H1 (cell line): ENCODE measurements around the gene ADAM12. TPM values are rescaled to one million over a fixed set of nuclear protein-coding genes. Genes with fewer than 3 reads are reported as not detected.

Source experiments
- CTCF ChIA-PET: fragments of 300-600 bp; sonication (Branson Sonifier 250); formaldehyde crosslinking; loops from one replicate; lab custom pipeline; 2021; ENCODE audit not compliant: partially characterized antibody; lab: Charles Lee
- POLR2A ChIA-PET: fragments of 300-600 bp; sonication (Branson Sonifier 250); formaldehyde crosslinking; loops from one replicate; lab custom pipeline; 2021; ENCODE audit warnings: inconsistent platforms; ENCODE audit not compliant: partially characterized antibody; lab: Charles Lee
- DNase-seq, 2 experiments: peaks; one replicate each; pipeline versions ENCODE4 v3.0.0 to v3.0.0-alpha.2; 2010 to 2022; ENCODE audit warnings: low spot score in 2 of 2, low read depth in 1 of 2, mixed read lengths in 1 of 2
- FAIRE-seq: peaks from 2 replicates; lab custom pipeline; 2011; peaks lifted over from hg19 to GRCh38; lab: Jason Lieb, UNC
- H2AFZ ChIP-seq: 2 replicates; pipeline ENCODE4 v1.8.1; 2012; ENCODE audit warnings: low read length, inconsistent platforms
- H2AK5ac ChIP-seq: 2 replicates; pipeline ENCODE4 v1.6.1; 2013; ENCODE audit warnings: low read depth, low read length
- H2BK120ac ChIP-seq: replicated peaks from 2 replicates; pipeline ENCODE3; 2013; ENCODE audit warnings: low read depth, low read length, inconsistent platforms
- H2BK12ac ChIP-seq: 2 replicates; pipeline ENCODE4 v1.6.1; 2013; ENCODE audit warnings: low read depth, low read length
- H2BK15ac ChIP-seq: 2 replicates; pipeline ENCODE4 v1.6.1; 2013; ENCODE audit warnings: low read length
- H2BK20ac ChIP-seq: 2 replicates; pipeline ENCODE4 v1.6.1; 2013; ENCODE audit warnings: low read length
- H2BK5ac ChIP-seq: 2 replicates; pipeline ENCODE4 v1.6.1; 2013; ENCODE audit warnings: low read depth, low read length
- H3K14ac ChIP-seq: 2 replicates; pipeline ENCODE4 v1.6.1; 2013; ENCODE audit warnings: inconsistent platforms; ENCODE audit not compliant: insufficient read length
- H3K18ac ChIP-seq: 2 replicates; pipeline ENCODE4 v1.6.1; 2013; ENCODE audit warnings: low read length; ENCODE audit errors: extremely low read depth
- H3K23ac ChIP-seq: 2 replicates; pipeline ENCODE4 v1.6.1; 2013; ENCODE audit warnings: inconsistent platforms; ENCODE audit not compliant: insufficient read length
- H3K23me2 ChIP-seq: 2 replicates; pipeline ENCODE4 v1.6.1; 2013; ENCODE audit warnings: low read depth, low read length
- H3K27ac ChIP-seq: 2 replicates; pipeline ENCODE4 v1.6.1; 2011; ENCODE audit warnings: low read depth, low read length, inconsistent platforms
- H3K27me3 ChIP-seq, 4 experiments: replicated peaks in 1 of 4; 1 replicate in 1 of 4; 2 replicates in 3 of 4; pipeline versions ENCODE4 v1.6.1 to v1.8.1; 2011 to 2013; ENCODE audit warnings: low read length in 3 of 4, mild to moderate bottlenecking in 3 of 4, inconsistent platforms in 2 of 4, mixed read lengths in 2 of 4, moderate library complexity in 1 of 4; ENCODE audit not compliant: control insufficient read depth in 3 of 4, insufficient read depth in 3 of 4; ENCODE audit errors: extremely low read depth in 1 of 4
- H3K36me3 ChIP-seq, 4 experiments: 2 replicates each; pipeline versions ENCODE4 v1.6.1 to v1.8.1; 2011 to 2013; ENCODE audit warnings: mild to moderate bottlenecking in 4 of 4, low read length in 3 of 4, moderate library complexity in 2 of 4, control low read depth in 1 of 4, inconsistent platforms in 1 of 4; ENCODE audit not compliant: insufficient read depth in 4 of 4, control insufficient read depth in 2 of 4
- H3K4ac ChIP-seq: replicated peaks from 2 replicates; pipeline ENCODE3; 2013; ENCODE audit warnings: low read length, low read depth, mixed read lengths, inconsistent platforms; ENCODE audit not compliant: insufficient read length
- H3K4me1 ChIP-seq, 4 experiments: replicated peaks in 1 of 4; 1 replicate in 1 of 4; 2 replicates in 3 of 4; pipeline versions ENCODE4 v1.6.1 to v1.8.1; 2011 to 2013; ENCODE audit warnings: low read length in 3 of 4, inconsistent platforms in 2 of 4, mixed read lengths in 1 of 4; ENCODE audit not compliant: insufficient read depth in 4 of 4, control insufficient read depth in 3 of 4
- H3K4me2 ChIP-seq, 2 experiments: 2 replicates each; pipeline versions ENCODE4 v1.6.1 to v1.8.1; 2011 to 2013; ENCODE audit warnings: low read depth in 2 of 2, low read length in 2 of 2, control low read depth in 1 of 2, inconsistent platforms in 1 of 2, mild to moderate bottlenecking in 1 of 2; ENCODE audit not compliant: insufficient read depth in 1 of 2
- H3K4me3 ChIP-seq, 4 experiments: fragments of 200-600, 300-600 bp in 1 of 4; sonication (generic), shearing (Covaris generic), sonication (Bioruptor Twin) in 1 of 4; 2 replicates each; pipeline versions ENCODE4 v1.5.1 to v1.8.1; 2011 to 2016; ENCODE audit warnings: low read length in 4 of 4, low read depth in 3 of 4, control low read depth in 2 of 4, inconsistent platforms in 2 of 4, mild to moderate bottlenecking in 2 of 4, mixed read lengths in 1 of 4, moderate library complexity in 1 of 4; ENCODE audit not compliant: insufficient read depth in 2 of 4; ENCODE audit errors: extremely low read depth in 1 of 4
- H3K56ac ChIP-seq: replicated peaks from 2 replicates; pipeline ENCODE3; 2013; ENCODE audit warnings: low read depth, mild to moderate bottlenecking, mixed read lengths, low read length, inconsistent platforms; ENCODE audit not compliant: insufficient read length
- H3K79me1 ChIP-seq: 2 replicates; pipeline ENCODE4 v1.6.1; 2013; ENCODE audit warnings: low read depth, low read length, control low read depth
- H3K79me2 ChIP-seq, 2 experiments: 2 replicates each; pipeline versions ENCODE4 v1.6.1 to v1.8.1; 2012 to 2013; ENCODE audit warnings: low read length in 2 of 2, mild to moderate bottlenecking in 2 of 2, inconsistent platforms in 1 of 2; ENCODE audit not compliant: insufficient read depth in 2 of 2, control insufficient read depth in 1 of 2
- H3K9ac ChIP-seq, 4 experiments: replicated peaks in 1 of 4; 1 replicate in 1 of 4; 2 replicates in 3 of 4; pipeline versions ENCODE4 v1.6.1 to v1.8.1; 2011 to 2013; ENCODE audit warnings: low read depth in 3 of 4, low read length in 3 of 4, control low read depth in 2 of 4, mild to moderate bottlenecking in 2 of 4, moderate library complexity in 2 of 4, inconsistent platforms in 1 of 4; ENCODE audit errors: extremely low read depth in 1 of 4
- H3K9me3 ChIP-seq, 2 experiments: 2 replicates each; pipeline versions ENCODE4 v1.6.1 to v1.8.1; 2012 to 2013; ENCODE audit warnings: mild to moderate bottlenecking in 2 of 2, moderate library complexity in 2 of 2, control low read depth in 1 of 2, inconsistent platforms in 1 of 2, low read depth in 1 of 2, low read length in 1 of 2, mixed read lengths in 1 of 2; ENCODE audit not compliant: insufficient read depth in 2 of 2
- H4K20me1 ChIP-seq, 2 experiments: replicated peaks in 1 of 2; 2 replicates each; pipeline versions ENCODE3 to v1.8.1; 2011 to 2013; ENCODE audit warnings: inconsistent platforms in 2 of 2, low read length in 2 of 2, mild to moderate bottlenecking in 1 of 2; ENCODE audit not compliant: insufficient read depth in 2 of 2, control insufficient read depth in 1 of 2
- H4K5ac ChIP-seq: 2 replicates; pipeline ENCODE4 v1.6.1; 2013; ENCODE audit warnings: low read length, low read depth, mixed read lengths, inconsistent platforms; ENCODE audit not compliant: insufficient read length
- H4K8ac ChIP-seq: 2 replicates; pipeline ENCODE4 v1.8.0; 2013; ENCODE audit warnings: mild to moderate bottlenecking, moderate library complexity, low read length, inconsistent platforms; ENCODE audit not compliant: insufficient read depth; ENCODE audit errors: extremely low read depth
- H4K91ac ChIP-seq: replicated peaks from 2 replicates; pipeline ENCODE3; 2013; ENCODE audit warnings: low read length, mixed read lengths, inconsistent platforms; ENCODE audit not compliant: insufficient read length
- EGR1 ChIP-seq: IDR thresholded peaks from 2 replicates; pipeline ENCODE4 v1.6.1; 2011; ENCODE audit warnings: low read depth, low read length, borderline replicate concordance
- KDM4A ChIP-seq: IDR thresholded peaks from one replicate; pipeline ENCODE4 v1.7.1; 2012; ENCODE audit warnings: low read depth, mild to moderate bottlenecking, moderate library complexity, low read length, inconsistent platforms; ENCODE audit not compliant: severe bottlenecking
- RXRA ChIP-seq: IDR thresholded peaks from 2 replicates; pipeline ENCODE4 v1.6.1; 2011; ENCODE audit warnings: low read depth, mild to moderate bottlenecking, low read length, moderate library complexity; ENCODE audit not compliant: insufficient read depth
- SIN3A ChIP-seq, 2 experiments: IDR thresholded peaks in 1 of 2; conservative IDR thresholded peaks in 1 of 2; 2 replicates each; pipeline ENCODE4 v1.6.1; 2011 to 2012; ENCODE audit warnings: low read length in 2 of 2, improper control_type of control experiment in 1 of 2, low read depth in 1 of 2, mild to moderate bottlenecking in 1 of 2
- SP2 ChIP-seq: IDR thresholded peaks from 2 replicates; pipeline ENCODE4 v1.6.1; 2012; ENCODE audit warnings: mild to moderate bottlenecking, low read length, inconsistent platforms
- TAF1 ChIP-seq: IDR thresholded peaks from 2 replicates; pipeline ENCODE4 v1.6.1; 2011; ENCODE audit warnings: mild to moderate bottlenecking, low read depth, low read length
- YY1 ChIP-seq: IDR thresholded peaks from 2 replicates; pipeline ENCODE4 v1.6.1; 2011; ENCODE audit warnings: low read depth, mild to moderate bottlenecking, low read length
- WGBS, 2 experiments: shearing (Covaris generic) in 1 of 2; methylation state at CpG; one replicate each; pipeline versions ENCODE4 v1.1.6 to v1.1.7; 2013 to 2015; ENCODE audit warnings: low lambda C conversion rate in 2 of 2, mixed read lengths in 2 of 2, inconsistent platforms in 1 of 2, low coverage in 1 of 2, missing lambda C conversion rate in 1 of 2; ENCODE audit not compliant: insufficient replicate concordance in 2 of 2, insufficient coverage in 1 of 2, insufficient read length in 1 of 2; ENCODE audit errors: extremely low coverage in 1 of 2, missing lambda C conversion rate in 1 of 2; 5-methylcytosine and 5-hydroxymethylcytosine counted together
- polyA plus RNA-seq, 7 experiments: library from polyadenylated mRNA; depleted of rRNA in 3 of 7; stranded (reverse) in 5 of 7; unstranded in 2 of 7; fragments of >200 nt in 5 of 7; fragments of 200-250 nt in 2 of 7; gene quantifications; 1 replicate in 5 of 7; 2 replicates in 1 of 7; 4 replicates in 1 of 7; pipeline versions ENCODE4 v1.2.1 to v1.2.3, GENCODE V29; 2011 to 2013; ENCODE audit warnings: missing spikeins in 2 of 7, mixed read lengths in 2 of 7
- total RNA-seq: library from RNA; stranded (reverse); fragmentation: NEBNext Ultra II Directional; extraction: Animal tissue kit (Norgen Biotek cat#: 25700); gene quantifications from 2 replicates; pipeline ENCODE4 v1.2.1, GENCODE V29; 2021
- TF ChIP-seq, protein P1 (sequence below): IDR thresholded peaks from 2 replicates; pipeline ENCODE4 v1.6.1; 2011; ENCODE audit warnings: low read length, improper control_type of control experiment

Gene ADAM12
- total and polyA plus RNA-seq, 2 of the 8 experiments (the other 6 are each of a cell fraction or from before 2014, with no cell fraction given) = 0.07 to 0.17 TPM

DNA sequence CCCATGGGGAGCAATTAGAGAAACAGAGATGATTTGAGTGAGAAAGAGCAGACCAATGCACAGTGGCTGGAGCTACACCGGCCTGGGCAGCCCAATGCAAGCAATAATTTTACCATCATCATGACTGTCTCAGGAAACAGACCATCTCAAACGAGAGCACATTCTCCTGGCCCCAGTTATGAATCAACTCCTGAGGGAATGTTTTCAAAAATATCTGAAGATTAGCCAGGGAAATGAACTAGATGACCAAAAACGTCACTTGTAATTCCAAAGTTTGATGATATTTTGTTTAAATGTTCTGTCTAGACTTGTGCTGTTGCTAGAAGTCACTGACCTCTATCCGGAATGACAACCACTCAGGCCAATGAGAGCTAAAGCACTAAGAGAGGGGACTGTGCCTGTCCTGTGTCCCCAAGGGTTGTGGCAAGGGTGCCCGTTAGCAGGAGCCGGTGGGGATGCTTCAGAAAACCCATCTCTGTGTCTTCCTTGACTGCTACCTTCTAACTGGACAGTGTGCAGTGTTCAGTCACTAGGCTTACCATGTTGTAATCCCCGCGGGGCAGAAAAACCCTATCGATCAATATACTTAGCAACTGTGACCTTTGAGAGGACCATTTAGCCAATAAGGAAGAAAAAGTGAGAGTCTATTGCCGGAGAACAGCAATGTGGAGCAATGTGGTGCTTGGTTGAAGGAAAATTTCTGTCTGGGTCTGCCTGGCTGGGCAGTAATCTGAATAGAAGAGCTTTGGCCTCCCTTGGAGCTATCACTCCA is 202.4 kb downstream of the ADAM12 start:
- FAIRE-seq = no peak
- H3K56ac ChIP-seq = no peak overlapping the region
- no peak overlapping the region for H2BK15ac ChIP-seq
- no peak overlapping the region; a peak in 1 of 7 replicates for H3K9ac ChIP-seq
- no peaks in the 10 kb centered on the region for H4K20me1 ChIP-seq
- TF ChIP-seq TAF1 (no peak), SP2 (no peak), RXRA (no peak), KDM4A (no peak), YY1 (no peak), SIN3A (conservative IDR thresholded peaks at IDR 0.05 in 1 of 2, IDR thresholded peaks at IDR 0.05 in 1 of 2; ENCODE audit: low read depth in 1 of 2, low read length in 2 of 2) (no peak), EGR1 (no peak)
- TF ChIP-seq, protein P1, sequence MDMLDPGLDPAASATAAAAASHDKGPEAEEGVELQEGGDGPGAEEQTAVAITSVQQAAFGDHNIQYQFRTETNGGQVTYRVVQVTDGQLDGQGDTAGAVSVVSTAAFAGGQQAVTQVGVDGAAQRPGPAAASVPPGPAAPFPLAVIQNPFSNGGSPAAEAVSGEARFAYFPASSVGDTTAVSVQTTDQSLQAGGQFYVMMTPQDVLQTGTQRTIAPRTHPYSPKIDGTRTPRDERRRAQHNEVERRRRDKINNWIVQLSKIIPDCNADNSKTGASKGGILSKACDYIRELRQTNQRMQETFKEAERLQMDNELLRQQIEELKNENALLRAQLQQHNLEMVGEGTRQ = no peak
- no peak overlapping the region for H3K18ac ChIP-seq
- H2BK120ac ChIP-seq = no peak overlapping the region
- H3K27ac ChIP-seq = no peak overlapping the region
- no peak for DNase-seq
- H2BK5ac ChIP-seq = no peak overlapping the region
- H3K9me3 ChIP-seq = no peaks in the 10 kb centered on the region
- no peaks in the 10 kb centered on the region for H3K27me3 ChIP-seq
- no peak overlapping the region for H3K14ac ChIP-seq
- ChIA-PET POLR2A (no interaction called here), CTCF (no interaction called here)
- no peak overlapping the region for H3K4ac ChIP-seq
- no peak overlapping the region for H3K4me3 ChIP-seq
- H3K23ac ChIP-seq = no peak overlapping the region
- H2AK5ac ChIP-seq = no peak overlapping the region
- H3K4me1 ChIP-seq = no peaks in the 10 kb centered on the region
- H4K8ac ChIP-seq = no peak overlapping the region
- no peak overlapping the region for H2BK12ac ChIP-seq
- H2AFZ ChIP-seq = no peak overlapping the region
- no peak overlapping the region for H4K5ac ChIP-seq
- no peaks in the 10 kb centered on the region for H3K36me3 ChIP-seq
- H3K79me1 ChIP-seq = no peaks in the 10 kb centered on the region
- WGBS, 2 experiments = 90% methylated on average over 10 of the region's 10 CpGs; no CpG with 5 or more reads in 1 of the 2 experiments
- no peaks in the 10 kb centered on the region for H3K79me2 ChIP-seq
- no peak overlapping the region for H2BK20ac ChIP-seq
- no peak overlapping the region for H3K4me2 ChIP-seq
- H4K91ac ChIP-seq = no peak overlapping the region
- no peaks in the 10 kb centered on the region; the same call in 1 of the 2 replicates for H3K23me2 ChIP-seq
